Stimulated activated CD8-positive, alpha-beta memory T cell treated with anti-CD3 and anti-CD28 coated beads, Interleukin-2, amount 100 ng/mL, for 48 hours (primary cell): ENCODE results near the gene DOCK2.

Experiments
- DNase-seq, 2 donors: peaks; one replicate each; pipeline ENCODE4 v3.0.0-alpha.2; 2020; ENCODE audit warnings: low read depth in 2 of 2

DOCK2 gene

DNA sequence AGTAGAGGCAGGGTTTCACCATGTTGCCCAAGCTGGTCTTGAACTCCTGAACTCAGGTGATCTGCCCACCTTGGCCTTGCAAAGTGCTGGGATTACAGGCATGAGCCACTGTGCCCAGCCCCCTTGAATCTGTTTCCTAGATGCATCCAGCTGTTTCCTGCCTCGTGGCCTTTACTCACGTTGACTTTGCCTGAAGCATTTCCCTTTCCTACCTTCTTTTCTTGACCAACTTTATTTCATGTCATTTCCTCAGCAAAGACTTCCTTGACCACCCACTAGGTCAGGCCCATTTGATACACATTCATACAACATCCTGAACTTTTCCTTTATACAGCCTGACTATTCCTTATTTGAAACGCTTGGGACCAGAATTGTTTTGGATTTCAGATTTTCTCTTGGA lies 51.0 kb downstream of the DOCK2 start:
- no peak for DNase-seq

- DNase-seq = no peak
Observed at GRCh38 chr5:169691471-169691870, 54.4 kb downstream of the DOCK2 start.

- no peak for DNase-seq
Observed at GRCh38 chr5:169694091-169694625, 57.1 kb downstream of the DOCK2 start.

DNA sequence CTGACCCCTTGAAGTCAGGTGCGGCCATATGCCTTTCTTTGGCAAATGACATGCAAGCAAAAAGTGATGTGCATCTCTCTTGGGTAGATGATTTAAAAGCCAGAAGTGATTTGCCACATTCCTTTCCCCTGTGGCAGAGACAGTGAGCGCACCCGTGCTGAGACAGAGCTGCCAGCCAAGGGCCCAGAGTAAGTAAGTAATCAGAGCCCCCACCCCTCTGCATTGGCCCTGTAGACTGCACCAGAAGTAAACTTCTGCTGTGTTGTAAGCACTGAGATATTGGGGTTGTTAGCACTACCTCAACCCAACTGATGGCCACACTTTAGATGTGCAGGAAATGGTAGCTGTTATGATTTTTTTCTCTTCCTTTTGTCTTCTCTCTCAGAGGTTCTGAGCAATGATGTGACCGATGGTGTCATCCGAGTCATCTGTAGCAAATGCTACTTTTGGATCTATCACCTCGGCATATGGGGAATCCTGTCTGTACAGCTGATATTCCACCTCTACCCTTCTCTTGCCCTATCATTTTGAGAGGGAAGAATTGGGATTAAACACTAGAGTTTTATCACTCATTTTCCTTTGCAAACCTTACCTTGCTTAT lies 58.0 kb downstream of the DOCK2 start:
- no peak for DNase-seq

DNA sequence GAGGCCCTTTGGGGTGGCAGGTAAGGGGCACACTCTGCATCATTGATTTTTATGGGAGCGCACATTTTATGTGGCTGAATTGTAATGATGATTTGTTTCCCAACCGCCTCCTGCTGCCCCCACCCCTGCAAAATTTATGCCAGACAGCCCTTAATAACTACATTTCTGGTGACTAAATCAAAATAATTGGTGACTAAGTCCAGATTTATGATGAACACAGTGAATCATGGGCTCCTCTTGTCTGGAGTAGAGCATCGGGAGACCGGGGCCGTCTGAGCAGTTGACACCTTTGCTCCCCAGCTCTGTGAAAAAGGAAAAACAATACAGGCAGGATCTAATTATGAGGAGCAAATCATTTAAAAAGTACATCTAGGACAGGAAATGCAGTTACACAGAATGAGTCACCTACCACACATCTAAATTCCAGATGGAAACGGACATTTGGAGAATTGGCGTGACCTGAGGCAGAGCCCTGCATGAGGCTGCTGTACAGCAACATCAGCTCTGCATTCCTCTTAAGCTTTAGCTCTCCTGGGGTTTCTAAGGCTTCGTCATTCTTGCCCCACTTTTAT lies 58.9 kb downstream of the DOCK2 start:
- DNase-seq = no peak

GRCh38 chr5:169696621-169697510 lies 59.8 kb downstream of the DOCK2 start:
- DNase-seq = no peak

GRCh38 chr5:169697511-169697890 lies 60.4 kb downstream of the DOCK2 start:
- DNase-seq = no peak

DNA sequence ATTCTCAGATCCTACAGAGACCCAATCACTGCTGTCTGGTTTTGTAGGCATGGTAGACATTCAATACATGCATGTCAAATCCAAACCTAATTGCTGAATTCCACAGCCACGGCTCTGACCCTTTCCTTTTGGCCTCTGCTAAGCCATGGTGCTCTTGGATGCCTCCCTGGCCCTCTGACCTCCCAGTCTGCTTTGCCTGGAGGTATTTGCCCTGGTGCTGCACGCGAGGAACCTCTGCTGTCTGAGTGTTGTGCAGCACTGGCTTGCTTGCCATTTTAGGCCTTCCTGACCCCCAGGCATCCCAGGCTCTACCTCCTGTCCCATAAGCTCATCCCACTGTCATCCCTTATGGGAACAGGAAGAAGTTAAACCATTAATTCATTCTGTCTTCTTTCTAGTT lies 60.9 kb downstream of the DOCK2 start:
- no peak for DNase-seq

DNA sequence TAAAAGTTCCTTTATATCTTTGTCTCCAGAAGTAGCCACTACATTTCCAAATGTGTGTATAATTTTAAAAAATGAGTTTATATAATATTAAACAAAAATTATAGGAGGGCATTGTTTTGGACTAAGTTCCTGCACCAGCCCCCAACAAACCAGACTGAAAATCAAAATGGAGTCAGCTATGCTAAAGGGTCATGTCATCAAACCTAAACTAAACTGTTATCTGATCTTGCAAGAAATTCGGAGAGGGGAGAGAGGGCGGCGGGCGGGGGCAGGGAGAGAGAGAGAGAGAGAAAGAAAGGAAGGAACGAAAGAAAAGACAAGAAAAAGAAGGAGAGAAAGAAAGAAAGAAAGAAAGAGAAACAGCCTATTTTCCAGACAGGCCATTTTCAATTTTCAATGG lies 63.5 kb downstream of the DOCK2 start:
- DNase-seq = no peak

- DNase-seq = no peak
Observed at GRCh38 chr5:169701910-169702451, 64.9 kb downstream of the DOCK2 start.

GRCh38 chr5:169702693-169703481 lies 65.8 kb downstream of the DOCK2 start:
- no peak for DNase-seq

DNA sequence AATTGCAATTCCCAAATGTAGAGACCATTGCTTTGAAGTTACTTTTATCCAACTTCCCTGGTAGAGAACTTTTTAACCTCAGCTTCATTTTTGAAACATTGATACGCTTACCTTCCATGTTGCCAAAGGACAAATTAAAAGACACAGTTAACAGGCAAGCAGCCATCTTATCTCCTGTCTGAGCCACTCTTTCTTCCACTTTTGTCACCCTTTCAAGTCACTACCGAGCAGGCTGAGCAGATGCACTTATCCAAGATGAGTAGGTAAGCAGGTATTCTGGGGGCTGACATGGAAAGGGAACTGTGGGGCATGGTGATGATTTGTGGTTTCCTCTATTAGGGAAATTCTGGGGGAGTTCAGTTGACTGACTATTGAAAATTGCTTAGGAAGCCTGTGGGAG lies 66.7 kb downstream of the DOCK2 start:
- DNase-seq = no peak

DNA sequence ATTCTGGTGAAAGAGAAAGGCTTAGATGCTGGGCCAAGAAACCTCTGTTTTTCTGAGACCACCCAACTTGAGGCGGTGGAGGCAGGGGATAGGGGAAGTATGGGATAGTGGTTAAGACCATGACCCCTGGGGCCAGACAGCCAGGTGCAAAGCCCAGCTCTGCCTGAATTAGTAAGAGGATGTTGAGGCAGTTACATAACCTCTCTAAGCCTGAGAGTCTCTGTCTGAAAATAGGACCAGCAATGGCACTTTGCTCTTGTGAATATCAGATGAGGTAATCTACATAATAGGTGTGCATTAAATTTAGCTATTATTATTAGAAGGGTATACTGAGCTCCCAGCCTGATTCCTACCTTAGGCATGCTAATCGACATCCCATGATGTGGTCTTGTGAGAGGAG lies 68.2 kb downstream of the DOCK2 start:
- DNase-seq = no peak

- DNase-seq = no peak
Observed at GRCh38 chr5:169706071-169706470, 69.0 kb downstream of the DOCK2 start.

GRCh38 chr5:169706758-169707450 lies 69.8 kb downstream of the DOCK2 start:
- no peak for DNase-seq

DNA sequence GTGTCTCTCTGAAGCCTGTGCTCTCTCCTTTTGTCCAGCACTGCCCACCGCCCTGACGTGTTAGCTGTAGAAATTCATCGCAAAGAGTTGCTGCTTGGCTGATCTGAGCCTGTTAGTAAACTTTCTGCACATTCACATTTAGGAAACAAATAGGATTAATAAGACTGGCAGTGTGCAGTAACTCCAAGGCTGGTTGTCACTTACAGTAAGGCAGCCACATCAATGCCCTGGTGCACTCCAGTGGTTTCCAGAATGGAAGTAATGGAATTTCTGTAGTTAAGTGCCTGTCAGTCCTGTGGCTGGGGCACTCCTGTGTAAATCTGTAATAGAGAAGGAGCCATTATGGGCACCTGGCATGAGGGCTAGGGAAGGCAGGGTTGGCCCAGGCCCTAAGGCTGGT lies 70.6 kb downstream of the DOCK2 start:
- no peak for DNase-seq

DNA sequence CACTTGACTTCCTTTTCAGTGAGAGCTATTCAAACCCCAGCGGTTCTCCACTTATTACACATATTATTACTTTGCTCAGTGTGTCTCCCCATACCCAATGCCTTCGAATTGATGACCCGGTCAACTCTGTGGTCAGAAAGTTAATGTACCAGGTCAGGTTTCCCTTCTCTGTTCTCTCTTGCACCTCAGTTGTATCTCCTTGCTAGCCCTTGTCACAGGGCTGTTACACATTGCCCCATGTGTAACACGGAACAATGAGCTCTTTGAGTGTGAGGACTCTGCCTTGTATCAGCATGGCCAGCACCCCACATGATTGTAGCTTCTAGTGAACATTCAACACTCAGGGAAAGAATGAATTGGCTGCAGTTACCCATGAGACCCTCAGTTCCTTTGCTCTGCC lies 73.6 kb downstream of the DOCK2 start:
- no peak for DNase-seq

DNA sequence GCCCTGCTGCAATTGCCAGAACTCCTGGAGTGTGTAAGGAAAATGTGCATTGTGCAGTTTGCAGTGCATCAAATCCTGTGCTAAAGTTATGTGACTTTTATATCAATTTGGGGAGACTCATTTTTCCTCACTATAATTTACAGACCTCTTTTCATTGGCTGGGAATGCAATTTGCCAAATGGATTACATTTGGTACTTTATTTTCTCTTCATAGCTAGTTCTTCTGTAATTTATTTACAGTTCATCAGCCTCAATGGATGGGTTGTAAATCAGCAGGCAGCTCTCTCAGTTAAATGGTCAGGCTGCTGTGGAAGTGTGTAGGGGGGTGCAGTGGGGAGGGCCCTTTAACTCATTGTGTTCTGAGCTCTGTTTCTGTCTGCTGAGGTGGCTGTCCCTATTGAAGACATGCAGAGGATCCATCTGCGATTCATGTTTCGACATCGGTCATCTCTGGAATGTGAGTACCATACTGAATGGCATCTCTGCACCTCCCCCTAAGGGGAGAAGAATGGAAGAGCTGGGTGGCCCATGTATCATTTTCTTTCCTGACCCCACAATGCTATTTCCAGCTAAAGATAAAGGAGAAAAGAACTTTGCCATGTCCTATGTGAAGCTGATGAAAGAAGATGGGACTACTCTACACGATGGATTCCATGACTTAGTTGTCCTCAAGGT lies 74.6 kb downstream of the DOCK2 start:
- no peak for DNase-seq

DNA sequence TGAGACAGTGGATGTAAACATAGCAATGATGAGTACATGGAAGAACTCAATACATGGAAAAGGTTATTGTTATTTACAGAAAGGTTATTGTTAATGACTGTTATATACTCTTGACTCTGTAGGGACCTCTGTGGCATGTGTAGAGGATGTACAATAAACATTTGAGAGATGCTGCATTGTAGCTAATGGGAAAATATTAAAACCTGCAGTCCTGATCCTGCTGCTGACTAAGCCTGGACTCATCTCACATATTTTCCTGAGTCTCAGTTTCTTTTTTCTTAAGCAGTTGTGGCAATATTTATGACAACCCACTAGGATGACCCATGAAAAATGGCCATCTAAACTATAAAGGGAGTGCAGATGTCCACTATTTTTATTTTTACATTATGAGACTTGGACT lies 75.4 kb downstream of the DOCK2 start:
- DNase-seq = no peak

DNA sequence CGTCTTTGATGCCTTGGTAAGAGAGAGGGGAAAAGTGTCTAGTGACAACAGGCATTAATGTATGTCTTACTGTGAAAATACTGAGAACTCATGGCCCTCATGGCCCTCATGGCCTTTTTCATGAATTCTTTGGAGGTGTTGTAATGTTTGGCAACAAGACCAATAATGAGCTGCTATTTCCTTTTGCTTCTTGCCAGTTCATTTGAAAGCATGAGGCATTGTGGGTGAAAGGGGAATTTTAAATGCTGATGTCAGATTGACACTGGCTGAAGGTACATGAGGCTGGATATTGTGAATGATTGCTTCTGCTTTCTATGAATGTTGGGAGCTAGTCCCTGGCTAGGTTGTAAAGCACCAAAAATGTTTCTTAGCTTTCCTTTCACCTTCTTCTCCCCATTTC lies 79.2 kb downstream of the DOCK2 start:
- DNase-seq = no peak

- no peak for DNase-seq
Observed at GRCh38 chr5:169717288-169717687, 80.2 kb downstream of the DOCK2 start.
